Neuronal stem cell (in vitro differentiated cells): ENCODE results near the gene BACE2.
"Not testable (repeated sequence)": the region's sequence is repeated elsewhere in the genome, so short reads cannot be mapped to it uniquely, and the experiment has no call there.

Source experiments
- DNase-seq: peaks from one replicate; pipeline ENCODE4 v3.0.0-alpha.2; 2013; ENCODE audit warnings: low spot score
- H2AFZ ChIP-seq: one replicate; pipeline ENCODE4 v1.6.1; 2013; ENCODE audit warnings: mild to moderate bottlenecking, low read length, inconsistent platforms
- H2AK5ac ChIP-seq: 2 replicates; pipeline ENCODE4 v1.6.1; 2013; ENCODE audit warnings: low read depth, mild to moderate bottlenecking, inconsistent platforms, low read length, moderate library complexity, mixed read lengths
- H2BK120ac ChIP-seq: 2 replicates; pipeline ENCODE4 v1.6.1; 2013; ENCODE audit warnings: low read depth, mild to moderate bottlenecking, inconsistent platforms, low read length, moderate library complexity, mixed read lengths
- H2BK12ac ChIP-seq: one replicate; pipeline ENCODE4 v1.6.1; 2013; ENCODE audit warnings: low read length, inconsistent platforms
- H2BK15ac ChIP-seq: 2 replicates; pipeline ENCODE4 v1.6.1; 2013; ENCODE audit warnings: mild to moderate bottlenecking, low read length, inconsistent platforms, mixed read lengths
- H2BK5ac ChIP-seq: one replicate; pipeline ENCODE4 v1.6.1; 2013; ENCODE audit warnings: inconsistent platforms, mild to moderate bottlenecking, low read length, moderate library complexity
- H3K14ac ChIP-seq: one replicate; pipeline ENCODE4 v1.6.1; 2013; ENCODE audit warnings: low read length, inconsistent platforms
- H3K18ac ChIP-seq: 2 replicates; pipeline ENCODE4 v1.6.1; 2013; ENCODE audit warnings: low read length, inconsistent platforms
- H3K23ac ChIP-seq: 2 replicates; pipeline ENCODE4 v1.6.1; 2013; ENCODE audit warnings: low read depth, mild to moderate bottlenecking, mixed read lengths, low read length, inconsistent platforms; ENCODE audit not compliant: poor library complexity
- H3K27ac ChIP-seq: replicated peaks from 3 replicates; pipeline ENCODE4 v1.5.1; 2013; ENCODE audit warnings: low read length, inconsistent platforms
- H3K27me3 ChIP-seq, 3 experiments: 2 replicates each; pipeline ENCODE4 v1.6.1; 2013; ENCODE audit warnings: low read length in 3 of 3, mild to moderate bottlenecking in 2 of 3, inconsistent platforms in 1 of 3, low read depth in 1 of 3, mixed read lengths in 1 of 3, moderate library complexity in 1 of 3; ENCODE audit not compliant: control insufficient read depth in 3 of 3, insufficient read depth in 3 of 3
- H3K36me3 ChIP-seq, 2 donors: replicated peaks in 1 of 2; 2 replicates each; pipeline ENCODE4 v1.6.1; 2013; ENCODE audit warnings: low read length in 2 of 2; ENCODE audit not compliant: control insufficient read depth in 2 of 2, insufficient read depth in 2 of 2
- H3K4ac ChIP-seq: 2 replicates; pipeline ENCODE4 v1.6.1; 2013; ENCODE audit warnings: inconsistent platforms, mild to moderate bottlenecking, low read length, moderate library complexity
- H3K4me1 ChIP-seq, 2 donors: 1 replicate in 1 of 2; 2 replicates in 1 of 2; pipeline ENCODE4 v1.6.1; 2013; ENCODE audit warnings: low read length in 2 of 2, low read depth in 1 of 2; ENCODE audit not compliant: control insufficient read depth in 2 of 2, insufficient read depth in 1 of 2
- H3K4me2 ChIP-seq: one replicate; pipeline ENCODE4 v1.6.1; 2013; ENCODE audit warnings: mild to moderate bottlenecking, low read length, inconsistent platforms; ENCODE audit not compliant: insufficient read depth, poor library complexity, severe bottlenecking
- H3K4me3 ChIP-seq, 2 donors: 2 replicates each; pipeline ENCODE4 v1.5.1; 2013; ENCODE audit warnings: low read length in 2 of 2, mild to moderate bottlenecking in 2 of 2, inconsistent platforms in 1 of 2, moderate library complexity in 1 of 2
- H3K79me1 ChIP-seq: one replicate; pipeline ENCODE4 v1.6.1; 2013; ENCODE audit warnings: low read depth, mild to moderate bottlenecking, inconsistent platforms, low read length, moderate library complexity
- H3K9ac ChIP-seq: one replicate; pipeline ENCODE4 v1.6.1; 2013; ENCODE audit warnings: mild to moderate bottlenecking, low read depth, low read length, inconsistent platforms; ENCODE audit not compliant: poor library complexity
- H3K9me3 ChIP-seq, 2 donors: replicated peaks in 1 of 2; 2 replicates each; pipeline versions ENCODE3 to v1.6.1; 2013; ENCODE audit warnings: low read length in 2 of 2, mild to moderate bottlenecking in 2 of 2, inconsistent platforms in 1 of 2, low read depth in 1 of 2, mixed read lengths in 1 of 2, moderate library complexity in 1 of 2; ENCODE audit not compliant: control insufficient read depth in 2 of 2, insufficient read depth in 1 of 2
- H4K8ac ChIP-seq: one replicate; pipeline ENCODE4 v1.6.1; 2013; ENCODE audit warnings: low read depth, mild to moderate bottlenecking, inconsistent platforms, low read length, moderate library complexity
- H4K91ac ChIP-seq: one replicate; pipeline ENCODE4 v1.6.1; 2013; ENCODE audit warnings: low read length, low read depth, mild to moderate bottlenecking, inconsistent platforms; ENCODE audit not compliant: poor library complexity
- WGBS, 2 donors: extraction: QIAGEN DNeasy Blood & Tissue Kit; methylation state at CpG; one replicate each; pipeline ENCODE4 v1.1.7; 2013; ENCODE audit warnings: missing lambda C conversion rate in 2 of 2, mixed read lengths in 1 of 2; ENCODE audit not compliant: insufficient read length in 2 of 2, insufficient replicate concordance in 1 of 2; ENCODE audit errors: extremely low coverage in 2 of 2; 5-methylcytosine and 5-hydroxymethylcytosine counted together

BACE2 gene

DNA sequence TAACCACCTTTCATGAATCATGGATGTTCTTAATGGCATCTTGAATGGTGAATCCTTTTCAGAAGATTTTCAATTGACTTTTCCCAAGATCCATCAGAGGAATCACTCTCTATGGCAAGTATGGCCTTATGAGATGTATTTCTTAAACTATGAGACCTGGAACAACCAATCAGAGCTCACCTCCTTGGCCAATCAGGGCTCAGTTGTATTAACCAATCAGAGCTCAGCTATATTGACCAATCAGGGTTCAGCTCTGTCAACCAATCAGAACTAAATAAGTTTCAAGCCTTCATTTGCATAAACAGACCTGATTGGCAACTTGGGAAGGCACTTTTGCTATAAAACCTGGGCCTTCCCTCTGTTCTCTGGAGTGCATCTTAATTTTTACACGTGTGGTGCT lies 135.0 kb downstream of the BACE2 start:
- no peak overlapping the region for H3K4me2 ChIP-seq
- H2AK5ac ChIP-seq, result no peak overlapping the region
- no peak overlapping the region for H2BK15ac ChIP-seq
- no peaks in the 10 kb centered on the region for H3K79me1 ChIP-seq
- H2BK5ac ChIP-seq, result no peak overlapping the region
- no peak overlapping the region for H3K4me3 ChIP-seq
- no peak overlapping the region for H2AFZ ChIP-seq
- H2BK12ac ChIP-seq, result no peak overlapping the region
- no peaks in the 10 kb centered on the region for H3K27me3 ChIP-seq
- no peak overlapping the region for H3K18ac ChIP-seq
- H3K4me1 ChIP-seq, result no peaks in the 10 kb centered on the region
- no peaks in the 10 kb centered on the region for H3K36me3 ChIP-seq
- H3K27ac ChIP-seq, result no peak overlapping the region
- no peak overlapping the region for H3K9ac ChIP-seq
- H3K23ac ChIP-seq, result no peak overlapping the region
- no peak overlapping the region for H4K91ac ChIP-seq
- no CpG with 5 or more reads among the region's 1 CpG for WGBS, 2 donors
- no peak overlapping the region for H4K8ac ChIP-seq
- no peak overlapping the region for H3K14ac ChIP-seq
- no peak overlapping the region for H2BK120ac ChIP-seq
- H3K9me3 ChIP-seq, result peaks cover 0 to 4% of the 10 kb centered on the region in 2 donors
- no peak for DNase-seq
- no peak overlapping the region for H3K4ac ChIP-seq

DNA sequence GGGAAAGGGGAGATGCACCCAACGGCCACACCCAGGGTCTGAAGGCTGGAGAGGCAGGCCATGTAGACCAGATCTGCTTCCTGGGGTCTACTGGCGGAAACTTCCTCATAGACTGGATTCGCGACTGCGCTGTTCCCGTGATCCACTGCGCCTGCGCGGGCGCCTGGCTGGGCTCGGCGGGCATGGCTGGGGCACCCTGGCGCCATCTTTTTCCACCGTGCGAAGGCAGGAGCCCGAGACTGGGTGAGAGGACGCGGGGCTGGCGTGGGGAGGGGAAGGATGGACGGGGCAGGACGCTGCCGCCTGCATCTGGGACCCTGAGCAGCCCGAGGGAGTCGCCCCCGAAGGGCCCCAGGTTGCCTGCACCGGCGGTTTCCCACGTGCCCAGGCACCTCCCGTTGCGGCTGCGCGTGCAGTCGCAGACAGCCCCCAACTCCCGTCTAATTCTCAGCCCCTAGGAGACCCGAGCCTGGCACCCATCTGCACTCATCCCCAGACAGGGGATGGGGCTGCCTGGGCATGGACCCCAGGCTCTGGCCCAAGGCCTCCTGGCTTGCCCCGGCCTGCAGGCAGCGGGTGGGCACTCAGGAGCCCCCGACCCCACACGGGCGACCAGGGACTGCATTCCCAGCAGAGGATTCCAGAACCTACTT lies 136.2 kb downstream of the BACE2 start:
- Histone ChIP-seq H3K36me3 (no peaks in the 10 kb centered on the region), H3K9me3 (peaks cover 0 to 4% of the 10 kb centered on the region in 2 donors), H2BK15ac (no peak overlapping the region), H2BK120ac (no peak overlapping the region), H2AK5ac (no peak overlapping the region), H2AFZ (no peak overlapping the region), H3K4me3 (no peak overlapping the region), H4K91ac (no peak overlapping the region), H3K4ac (no peak overlapping the region), H3K23ac (peak overlapping the region; percentile 80), H3K18ac (peak overlapping the region; percentile 57), H3K27me3 (no peaks in the 10 kb centered on the region), H3K4me2 (no peak overlapping the region), H3K79me1 (no peaks in the 10 kb centered on the region), H2BK12ac (no peak overlapping the region), H2BK5ac (no peak overlapping the region), H4K8ac (no peak overlapping the region), H3K27ac (no peak overlapping the region), H3K9ac (peak overlapping the region; percentile 44), H3K4me1 (no peaks in the 10 kb centered on the region), H3K14ac (peak overlapping the region; percentile 47)
- DNase-seq, result no peak
- WGBS, 2 donors, result no CpG with 5 or more reads among the region's 40 CpGs

DNA sequence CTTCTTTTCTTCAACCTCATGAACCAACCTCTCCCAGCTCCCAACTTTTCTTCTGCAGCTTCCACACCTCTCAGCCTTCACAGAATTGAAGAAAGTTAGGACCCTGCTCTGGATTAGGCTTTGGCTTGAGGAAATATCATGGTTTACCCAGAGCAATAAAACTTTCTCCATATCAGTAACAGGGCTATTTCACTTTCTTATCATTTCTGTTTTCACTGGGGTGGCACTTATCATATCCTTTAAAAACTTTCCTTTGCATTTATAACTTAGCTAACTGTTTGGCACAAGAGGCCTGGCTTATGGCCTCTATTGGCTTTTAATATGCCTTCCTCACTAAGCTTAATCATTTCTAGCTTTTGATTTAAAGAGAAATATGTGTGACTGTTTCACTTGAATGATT lies 139.3 kb downstream of the BACE2 start:
- Histone ChIP-seq H3K4ac (no peak overlapping the region), H4K8ac (no peak overlapping the region), H2AFZ (no peak overlapping the region), H3K23ac (no peak overlapping the region), H3K9ac (no peak overlapping the region), H3K4me2 (no peak overlapping the region), H2AK5ac (no peak overlapping the region), H3K27me3 (no peaks in the 10 kb centered on the region), H2BK12ac (no peak overlapping the region), H2BK15ac (no peak overlapping the region), H3K4me3 (no peak overlapping the region), H3K36me3 (no peaks in the 10 kb centered on the region), H3K27ac (no peak overlapping the region), H3K9me3 (peaks cover 0 to 4% of the 10 kb centered on the region in 2 donors), H4K91ac (no peak overlapping the region), H3K79me1 (no peaks in the 10 kb centered on the region), H2BK120ac (no peak overlapping the region), H2BK5ac (no peak overlapping the region), H3K14ac (no peak overlapping the region), H3K4me1 (no peaks in the 10 kb centered on the region), H3K18ac (no peak overlapping the region)
- DNase-seq, result no peak

DNA sequence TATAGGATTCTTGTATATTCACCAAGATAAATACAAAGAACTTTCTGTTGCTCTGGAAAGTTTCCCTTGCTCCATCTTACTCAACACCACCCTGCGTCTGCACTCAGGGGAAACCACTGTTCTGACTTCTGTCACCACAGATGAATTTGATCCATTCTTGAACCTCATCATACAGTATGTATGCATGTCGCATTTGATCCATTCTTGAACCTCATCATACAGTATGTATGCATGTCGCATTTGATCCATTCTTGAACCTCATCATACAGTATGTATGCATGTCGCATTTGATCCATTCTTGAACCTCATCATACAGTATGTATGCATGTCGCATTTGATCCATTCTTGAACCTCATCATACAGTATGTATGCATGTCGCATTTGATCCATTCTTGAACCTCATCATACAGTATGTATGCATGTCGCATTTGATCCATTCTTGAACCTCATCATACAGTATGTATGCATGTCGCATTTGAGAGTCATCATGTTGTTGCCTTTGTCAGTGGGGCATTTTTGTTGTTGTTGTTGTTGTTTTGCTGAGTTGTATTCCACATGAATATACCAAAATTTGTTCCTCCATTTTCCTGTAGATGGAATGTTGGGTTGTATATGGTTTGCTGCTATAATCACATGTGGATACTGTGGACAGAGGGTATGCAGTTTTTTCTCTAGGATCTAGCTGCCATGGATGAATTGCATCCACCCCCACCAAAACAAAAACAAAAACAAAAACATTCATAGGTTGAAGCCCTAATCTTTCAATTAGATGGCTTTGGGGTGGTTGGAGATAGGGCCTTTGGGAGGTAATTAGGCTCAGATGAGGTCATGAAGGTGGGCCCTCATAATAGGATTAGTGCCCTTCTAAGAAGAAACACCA lies 145.6 kb downstream of the BACE2 start:
- H2BK12ac ChIP-seq, H3K14ac ChIP-seq, H4K8ac ChIP-seq, H2AK5ac ChIP-seq, H3K4ac ChIP-seq, H3K9ac ChIP-seq, H3K36me3 ChIP-seq, H3K4me1 ChIP-seq, H2BK5ac ChIP-seq, H3K79me1 ChIP-seq, H3K4me2 ChIP-seq, H2BK120ac ChIP-seq, H2BK15ac ChIP-seq, H3K4me3 ChIP-seq, DNase-seq, H3K23ac ChIP-seq, H2AFZ ChIP-seq, H3K27ac ChIP-seq, H4K91ac ChIP-seq, H3K9me3 ChIP-seq, H3K18ac ChIP-seq: not testable (repeated sequence)
- WGBS, 2 donors, result no CpG with 5 or more reads among the region's 8 CpGs
- peaks cover 2 to 40% (median 23%) of the 10 kb centered on the region in 3 experiments for H3K27me3 ChIP-seq
